B cell (primary cell): ENCODE measurements around the gene MOGAT3.

Source experiments
- CTCF ChIP-seq: fragments of 200-600 bp; IDR thresholded peaks from one replicate; pipeline ENCODE4 v1.8.0; 2022; ENCODE audit warnings: antibody characterized with exemption, mild to moderate bottlenecking
- EZH2 ChIP-seq: IDR thresholded peaks from 2 replicates; pipeline ENCODE4 v1.6.1; 2012; ENCODE audit warnings: borderline replicate concordance, low read depth, mild to moderate bottlenecking, moderate library complexity, low read length; ENCODE audit not compliant: insufficient read depth, poor library complexity, severe bottlenecking

- TF ChIP-seq CTCF = no peak
- TF ChIP-seq EZH2 = no peak
Observed at GRCh38 chr7:101165958-101166647, 34.7 kb downstream of the MOGAT3 start.
